Measurements from ENCODE around the gene PTH2. TPM values are rescaled to one million over a fixed set of nuclear protein-coding genes. Genes with fewer than 3 reads are reported as not detected.

PTH2 gene
- total RNA-seq, 1 experiment from 2014 or later, result 0.96 TPM

- no peak overlapping the region for H4K8ac ChIP-seq (replicated peaks; ENCODE audit: insufficient read length, low read depth, low read length)
- H3K4ac ChIP-seq (ENCODE audit: low read depth, low read length), result no peak overlapping the region
- H3K18ac ChIP-seq (ENCODE audit: insufficient read length, low read depth, low read length), result no peak overlapping the region
- no peak overlapping the region for H2BK12ac ChIP-seq (ENCODE audit: insufficient read length, low read depth, low read length)
- H3K56ac ChIP-seq (ENCODE audit: insufficient read length, low read depth, low read length), result no peak overlapping the region
- TF ChIP-seq CTCF (conservative IDR thresholded peaks at IDR 0.05), result no peak
- no peak overlapping the region for H4K91ac ChIP-seq (ENCODE audit: insufficient read length, low read depth, low read length)
- H2BK20ac ChIP-seq (ENCODE audit: low read depth, low read length, poor library complexity, severe bottlenecking), result no peak overlapping the region
- Mint-ChIP-seq H3K36me3 (ENCODE audit: insufficient read depth in 1 of 3, low read depth in 3 of 3) (peaks cover 3 to 15% (median 6%) of the 10 kb centered on the region in 3 experiments), H3K4me3 (no peak overlapping the region), H3K27me3 (ENCODE audit: low read depth) (peaks cover 76% of the 10 kb centered on the region), H3K9me3 (peaks cover 4 to 8% of the 10 kb centered on the region in 2 experiments; a peak in 4 of 5 replicates), H3K4me1 (peaks cover 40 to 79% of the 10 kb centered on the region in 2 experiments), H3K27ac (no peak overlapping the region)
- H2AFZ ChIP-seq (ENCODE audit: low read length), result no peak overlapping the region
- H3K27ac ChIP-seq (ENCODE audit: insufficient read length, low read depth, low read length), result no peak overlapping the region
- no peak overlapping the region for H3K9ac ChIP-seq (ENCODE audit: extremely low read depth, insufficient read length, low read length)
- H3K14ac ChIP-seq (ENCODE audit: insufficient read depth, low read length), result no peak overlapping the region
- H2BK120ac ChIP-seq (ENCODE audit: low read depth, low read length, poor library complexity, severe bottlenecking), result no peak overlapping the region
- H4K5ac ChIP-seq (ENCODE audit: insufficient read length, low read depth, low read length), result no peak overlapping the region
- no peak overlapping the region for H3K4me2 ChIP-seq (ENCODE audit: insufficient read depth, insufficient read length, low read length)
- H3K79me1 ChIP-seq (ENCODE audit: insufficient read depth, low read depth, low read length, poor library complexity, severe bottlenecking), result no peaks in the 10 kb centered on the region
- no peaks in the 10 kb centered on the region for H3K9me3 ChIP-seq (ENCODE audit: control insufficient read depth, low read depth, low read length)
- WGBS (ENCODE audit: extremely low coverage, insufficient read length, low lambda C conversion rate), result no CpG with 5 or more reads among the region's 29 CpGs
- no peak overlapping the region for H3K23ac ChIP-seq (ENCODE audit: insufficient read length, low read depth, low read length)
- H3K4me1 ChIP-seq (ENCODE audit: insufficient read depth, low read length), result no peaks in the 10 kb centered on the region; the same call in 1 of the 2 replicates
- no peak overlapping the region for H2BK5ac ChIP-seq (ENCODE audit: insufficient read length, low read length)
- peaks cover 2% of the 10 kb centered on the region; the same call in 1 of the 2 replicates for H3K27me3 ChIP-seq (ENCODE audit: insufficient read depth, low read length)
- peaks cover 19% of the 10 kb centered on the region for H3K23me2 ChIP-seq (ENCODE audit: insufficient read length, low read depth, low read length, poor library complexity, severe bottlenecking)
- no peaks in the 10 kb centered on the region for H3K79me2 ChIP-seq (ENCODE audit: insufficient read depth, low read length)
- H3T11ph ChIP-seq (ENCODE audit: low read length), result no peak overlapping the region
- DNase-seq, result no peak
- no peak overlapping the region for H2BK15ac ChIP-seq (ENCODE audit: low read depth, low read length)
- H2AK5ac ChIP-seq (ENCODE audit: insufficient read length, low read length), result no peak overlapping the region
- no peaks in the 10 kb centered on the region for H4K20me1 ChIP-seq (ENCODE audit: control insufficient read depth, insufficient read depth, insufficient read length)
These were observed 8.1 kb upstream of the PTH2 start for GRCh38 chr19:49431330-49431749.
